ENCODE results near the gene TOR4A. TPM values are rescaled to one million over a fixed set of nuclear protein-coding genes. Genes with fewer than 3 reads are reported as not detected.
"Not testable (repeated sequence)": the region's sequence is repeated elsewhere in the genome, so short reads cannot be mapped to it uniquely, and the experiment has no call there.

The TOR4A gene
- total and polyA plus RNA-seq, 2 experiments from 2014 or later, result 2.0 to 19.0 TPM

GRCh38 chr9:137242269-137243203, 35.0 kb upstream of the TOR4A start (continued):
- no peak for TF ChIP-seq ZNF462 (CRISPR knock-in tag; IDR thresholded peaks at IDR 0.05)
- no peak for TF ChIP-seq ZNF114 (CRISPR knock-in tag; IDR thresholded peaks at IDR 0.05)
- no peak for TF ChIP-seq EZH2 (IDR thresholded peaks at IDR 0.05; ENCODE audit: low read depth, unreplicated experiment)
- TF ChIP-seq STAT1 (IDR thresholded peaks at IDR 0.05; ENCODE audit: unreplicated experiment), result no peak
- TF ChIP-seq, protein P1, sequence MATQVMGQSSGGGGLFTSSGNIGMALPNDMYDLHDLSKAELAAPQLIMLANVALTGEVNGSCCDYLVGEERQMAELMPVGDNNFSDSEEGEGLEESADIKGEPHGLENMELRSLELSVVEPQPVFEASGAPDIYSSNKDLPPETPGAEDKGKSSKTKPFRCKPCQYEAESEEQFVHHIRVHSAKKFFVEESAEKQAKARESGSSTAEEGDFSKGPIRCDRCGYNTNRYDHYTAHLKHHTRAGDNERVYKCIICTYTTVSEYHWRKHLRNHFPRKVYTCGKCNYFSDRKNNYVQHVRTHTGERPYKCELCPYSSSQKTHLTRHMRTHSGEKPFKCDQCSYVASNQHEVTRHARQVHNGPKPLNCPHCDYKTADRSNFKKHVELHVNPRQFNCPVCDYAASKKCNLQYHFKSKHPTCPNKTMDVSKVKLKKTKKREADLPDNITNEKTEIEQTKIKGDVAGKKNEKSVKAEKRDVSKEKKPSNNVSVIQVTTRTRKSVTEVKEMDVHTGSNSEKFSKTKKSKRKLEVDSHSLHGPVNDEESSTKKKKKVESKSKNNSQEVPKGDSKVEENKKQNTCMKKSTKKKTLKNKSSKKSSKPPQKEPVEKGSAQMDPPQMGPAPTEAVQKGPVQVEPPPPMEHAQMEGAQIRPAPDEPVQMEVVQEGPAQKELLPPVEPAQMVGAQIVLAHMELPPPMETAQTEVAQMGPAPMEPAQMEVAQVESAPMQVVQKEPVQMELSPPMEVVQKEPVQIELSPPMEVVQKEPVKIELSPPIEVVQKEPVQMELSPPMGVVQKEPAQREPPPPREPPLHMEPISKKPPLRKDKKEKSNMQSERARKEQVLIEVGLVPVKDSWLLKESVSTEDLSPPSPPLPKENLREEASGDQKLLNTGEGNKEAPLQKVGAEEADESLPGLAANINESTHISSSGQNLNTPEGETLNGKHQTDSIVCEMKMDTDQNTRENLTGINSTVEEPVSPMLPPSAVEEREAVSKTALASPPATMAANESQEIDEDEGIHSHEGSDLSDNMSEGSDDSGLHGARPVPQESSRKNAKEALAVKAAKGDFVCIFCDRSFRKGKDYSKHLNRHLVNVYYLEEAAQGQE (IDR thresholded peaks at IDR 0.05; ENCODE audit: unreplicated experiment), result no peak
- TF ChIP-seq ZNF331 (CRISPR knock-in tag; IDR thresholded peaks at IDR 0.05; ENCODE audit: low read depth), result no peak
- TF ChIP-seq NANOG (IDR thresholded peaks at IDR 0.05; ENCODE audit: borderline replicate concordance), result no peak
- TF ChIP-seq CREB1 (CRISPR knock-in tag; IDR thresholded peaks at IDR 0.05; ENCODE audit: low read depth), result no peak
- TF ChIP-seq, protein P2, sequence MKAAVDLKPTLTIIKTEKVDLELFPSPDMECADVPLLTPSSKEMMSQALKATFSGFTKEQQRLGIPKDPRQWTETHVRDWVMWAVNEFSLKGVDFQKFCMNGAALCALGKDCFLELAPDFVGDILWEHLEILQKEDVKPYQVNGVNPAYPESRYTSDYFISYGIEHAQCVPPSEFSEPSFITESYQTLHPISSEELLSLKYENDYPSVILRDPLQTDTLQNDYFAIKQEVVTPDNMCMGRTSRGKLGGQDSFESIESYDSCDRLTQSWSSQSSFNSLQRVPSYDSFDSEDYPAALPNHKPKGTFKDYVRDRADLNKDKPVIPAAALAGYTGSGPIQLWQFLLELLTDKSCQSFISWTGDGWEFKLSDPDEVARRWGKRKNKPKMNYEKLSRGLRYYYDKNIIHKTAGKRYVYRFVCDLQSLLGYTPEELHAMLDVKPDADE (IDR thresholded peaks at IDR 0.05), result no peak
- no peak for TF ChIP-seq EZH2phosphoT487 (IDR thresholded peaks at IDR 0.05; ENCODE audit: unreplicated experiment)
- no peak for TF ChIP-seq POLR2AphosphoS5 (IDR thresholded peaks at IDR 0.05; ENCODE audit: low read depth)

- not testable (repeated sequence) for H2AFZ ChIP-seq; H3K4me3 ChIP-seq; H3K9me2 ChIP-seq (ENCODE audit: insufficient read depth); H3K9me3 Mint-ChIP-seq; DNase-seq (ENCODE audit: low spot score); H3K27ac Mint-ChIP-seq; ATAC-seq; H3K36me3 ChIP-seq (ENCODE audit: insufficient read depth); H3K4me2 ChIP-seq; H3K27ac ChIP-seq (ENCODE audit: low read depth); H3K27me3 ChIP-seq (ENCODE audit: insufficient read depth)
- H3K4me1 ChIP-seq (ENCODE audit: insufficient read depth), result peaks cover 18% of the 10 kb centered on the region; the same call in 1 of the 2 replicates
- H4K20me1 ChIP-seq (replicated peaks; ENCODE audit: insufficient read depth), result peaks cover 16% of the 10 kb centered on the region
- H3F3A ChIP-seq (replicated peaks; ENCODE audit: low read depth), result 0 out of 2 replicates have a peak, but pooled peaks cover 29% of the 10 kb centered on the region
- H3K79me2 ChIP-seq (replicated peaks; ENCODE audit: insufficient read depth), result peaks cover 29% of the 10 kb centered on the region
- H3K27me3 Mint-ChIP-seq (ENCODE audit: insufficient read depth, low read depth, poor library complexity), result peaks cover 26% of the 10 kb centered on the region
- H3K4me1 Mint-ChIP-seq, result peaks cover 32% of the 10 kb centered on the region
- peak overlapping the region; percentile 86 for H3K4me3 Mint-ChIP-seq
- H3K36me3 Mint-ChIP-seq (ENCODE audit: low read depth), result peaks cover 31% of the 10 kb centered on the region
Measured at GRCh38 chr9:137243266-137243625, 34.3 kb upstream of the TOR4A start.

Measured in GM23338 (cell line).